ENCODE results near the gene ST14.

ST14 gene

GRCh38 chr11:130213979-130214281 lies 54.3 kb downstream of the ST14 start:
- Histone ChIP-seq H3K4me3 (ENCODE audit: low read depth in 1 of 2, low read length in 2 of 2) (no peak overlapping the region), H3K27ac (ENCODE audit: low read depth, low read length) (no peak overlapping the region), H3K36me3 (ENCODE audit: control insufficient read depth in 1 of 2, insufficient read depth in 2 of 2, low read length in 2 of 2) (peaks cover 15 to 39% of the 10 kb centered on the region in 2 donors), H3K4me1 (ENCODE audit: control insufficient read depth in 1 of 2, insufficient read depth in 2 of 2, low read length in 2 of 2) (peaks cover 3 to 11% of the 10 kb centered on the region in 2 donors), H3K9me3 (ENCODE audit: control insufficient read depth in 1 of 2, low read length in 2 of 2) (no peaks in the 10 kb centered on the region), H3K27me3 (ENCODE audit: control insufficient read depth in 1 of 2, insufficient read depth in 2 of 2, low read length in 2 of 2) (peaks cover 0 to 3% of the 10 kb centered on the region in 2 donors), H3K9ac (ENCODE audit: low read depth in 1 of 2, low read length in 2 of 2) (no peak overlapping the region)

GRCh38 chr11:130214861-130215530 lies 55.4 kb downstream of the ST14 start:
- no peak overlapping the region for H3K9ac ChIP-seq (ENCODE audit: low read depth in 1 of 2, low read length in 2 of 2)
- peaks cover 8 to 29% of the 10 kb centered on the region in 2 donors for H3K36me3 ChIP-seq (ENCODE audit: control insufficient read depth in 1 of 2, insufficient read depth in 2 of 2, low read length in 2 of 2)
- H3K4me1 ChIP-seq (ENCODE audit: control insufficient read depth in 1 of 2, insufficient read depth in 2 of 2, low read length in 2 of 2) = peaks cover 3 to 11% of the 10 kb centered on the region in 2 donors
- no peaks in the 10 kb centered on the region for H3K9me3 ChIP-seq (ENCODE audit: control insufficient read depth in 1 of 2, low read length in 2 of 2)
- no peak overlapping the region for H3K4me3 ChIP-seq (ENCODE audit: low read depth in 1 of 2, low read length in 2 of 2)
- peaks cover 0 to 3% of the 10 kb centered on the region in 2 donors for H3K27me3 ChIP-seq (ENCODE audit: control insufficient read depth in 1 of 2, insufficient read depth in 2 of 2, low read length in 2 of 2)
- H3K27ac ChIP-seq (ENCODE audit: low read depth, low read length) = no peak overlapping the region

- Histone ChIP-seq H3K9ac (ENCODE audit: low read depth in 1 of 2, low read length in 2 of 2) (no peak overlapping the region), H3K27ac (ENCODE audit: low read depth, low read length) (no peak overlapping the region)
Measured at GRCh38 chr11:130215531-130216220, 56.1 kb downstream of the ST14 start.

GRCh38 chr11:130216221-130216550 lies 56.6 kb downstream of the ST14 start:
- H3K27ac ChIP-seq (ENCODE audit: low read depth, low read length) = no peak overlapping the region

More at GRCh38 chr11:130215531-130216220, 56.1 kb downstream of the ST14 start:
- peaks cover 5 to 22% of the 10 kb centered on the region in 2 donors for H3K36me3 ChIP-seq (ENCODE audit: control insufficient read depth in 1 of 2, insufficient read depth in 2 of 2, low read length in 2 of 2)
- H3K4me3 ChIP-seq (ENCODE audit: low read depth in 1 of 2, low read length in 2 of 2) = no peak overlapping the region
- H3K4me1 ChIP-seq (ENCODE audit: control insufficient read depth in 1 of 2, insufficient read depth in 2 of 2, low read length in 2 of 2) = peaks cover 3 to 11% of the 10 kb centered on the region in 2 donors
- no peaks in the 10 kb centered on the region for H3K9me3 ChIP-seq (ENCODE audit: control insufficient read depth in 1 of 2, low read length in 2 of 2)
- H3K27me3 ChIP-seq (ENCODE audit: control insufficient read depth in 1 of 2, insufficient read depth in 2 of 2, low read length in 2 of 2) = peaks cover 0 to 3% of the 10 kb centered on the region in 2 donors

GRCh38 chr11:130216591-130217132 lies 57.1 kb downstream of the ST14 start:
- peaks cover 5 to 16% of the 10 kb centered on the region in 2 donors for H3K36me3 ChIP-seq (ENCODE audit: control insufficient read depth in 1 of 2, insufficient read depth in 2 of 2, low read length in 2 of 2)
- H3K9ac ChIP-seq (ENCODE audit: low read depth in 1 of 2, low read length in 2 of 2) = no peak overlapping the region
- no peak overlapping the region for H3K4me3 ChIP-seq (ENCODE audit: low read depth in 1 of 2, low read length in 2 of 2)
- peaks cover 3 to 11% of the 10 kb centered on the region in 2 donors for H3K4me1 ChIP-seq (ENCODE audit: control insufficient read depth in 1 of 2, insufficient read depth in 2 of 2, low read length in 2 of 2)
- H3K9me3 ChIP-seq (ENCODE audit: control insufficient read depth in 1 of 2, low read length in 2 of 2) = no peaks in the 10 kb centered on the region
- no peak overlapping the region for H3K27ac ChIP-seq (ENCODE audit: low read depth, low read length)
- peaks cover 0 to 3% of the 10 kb centered on the region in 2 donors for H3K27me3 ChIP-seq (ENCODE audit: control insufficient read depth in 1 of 2, insufficient read depth in 2 of 2, low read length in 2 of 2)

More at GRCh38 chr11:130216221-130216550, 56.6 kb downstream of the ST14 start:
- Histone ChIP-seq H3K27me3 (ENCODE audit: control insufficient read depth in 1 of 2, insufficient read depth in 2 of 2, low read length in 2 of 2) (peaks cover 0 to 3% of the 10 kb centered on the region in 2 donors), H3K9me3 (ENCODE audit: control insufficient read depth in 1 of 2, low read length in 2 of 2) (no peaks in the 10 kb centered on the region), H3K4me1 (ENCODE audit: control insufficient read depth in 1 of 2, insufficient read depth in 2 of 2, low read length in 2 of 2) (peaks cover 3 to 11% of the 10 kb centered on the region in 2 donors), H3K4me3 (ENCODE audit: low read depth in 1 of 2, low read length in 2 of 2) (no peak overlapping the region), H3K36me3 (ENCODE audit: control insufficient read depth in 1 of 2, insufficient read depth in 2 of 2, low read length in 2 of 2) (peaks cover 5 to 21% of the 10 kb centered on the region in 2 donors), H3K9ac (ENCODE audit: low read depth in 1 of 2, low read length in 2 of 2) (no peak overlapping the region)

GRCh38 chr11:130217133-130218031 lies 57.8 kb downstream of the ST14 start:
- H3K9me3 ChIP-seq (ENCODE audit: control insufficient read depth in 1 of 2, low read length in 2 of 2) = no peaks in the 10 kb centered on the region
- H3K27ac ChIP-seq (ENCODE audit: low read depth, low read length) = no peak overlapping the region
- H3K9ac ChIP-seq (ENCODE audit: low read depth in 1 of 2, low read length in 2 of 2) = no peak overlapping the region

GRCh38 chr11:130218501-130219070 lies 59.0 kb downstream of the ST14 start:
- Histone ChIP-seq H3K4me3 (ENCODE audit: low read depth in 1 of 2, low read length in 2 of 2) (no peak overlapping the region), H3K36me3 (ENCODE audit: control insufficient read depth in 1 of 2, insufficient read depth in 2 of 2, low read length in 2 of 2) (peaks cover 4 to 11% of the 10 kb centered on the region in 2 donors), H3K27ac (ENCODE audit: low read depth, low read length) (no peak overlapping the region), H3K4me1 (ENCODE audit: control insufficient read depth in 1 of 2, insufficient read depth in 2 of 2, low read length in 2 of 2) (peaks cover 0 to 3% of the 10 kb centered on the region in 2 donors), H3K27me3 (ENCODE audit: control insufficient read depth in 1 of 2, insufficient read depth in 2 of 2, low read length in 2 of 2) (peaks cover 0 to 3% of the 10 kb centered on the region in 2 donors), H3K9ac (ENCODE audit: low read depth in 1 of 2, low read length in 2 of 2) (no peak overlapping the region), H3K9me3 (ENCODE audit: control insufficient read depth in 1 of 2, low read length in 2 of 2) (no peaks in the 10 kb centered on the region)

More at GRCh38 chr11:130217133-130218031, 57.8 kb downstream of the ST14 start:
- Histone ChIP-seq H3K27me3 (ENCODE audit: control insufficient read depth in 1 of 2, insufficient read depth in 2 of 2, low read length in 2 of 2) (peaks cover 0 to 3% of the 10 kb centered on the region in 2 donors), H3K4me1 (ENCODE audit: control insufficient read depth in 1 of 2, insufficient read depth in 2 of 2, low read length in 2 of 2) (peaks cover 3 to 11% of the 10 kb centered on the region in 2 donors), H3K4me3 (ENCODE audit: low read depth in 1 of 2, low read length in 2 of 2) (no peak overlapping the region), H3K36me3 (ENCODE audit: control insufficient read depth in 1 of 2, insufficient read depth in 2 of 2, low read length in 2 of 2) (peaks cover 5 to 14% of the 10 kb centered on the region in 2 donors)

- Histone ChIP-seq H3K4me3 (ENCODE audit: low read depth in 1 of 2, low read length in 2 of 2) (no peak overlapping the region), H3K27me3 (ENCODE audit: control insufficient read depth in 1 of 2, insufficient read depth in 2 of 2, low read length in 2 of 2) (peaks cover 0 to 3% of the 10 kb centered on the region in 2 donors), H3K36me3 (ENCODE audit: control insufficient read depth in 1 of 2, insufficient read depth in 2 of 2, low read length in 2 of 2) (peaks cover 0 to 6% of the 10 kb centered on the region in 2 donors), H3K9ac (ENCODE audit: low read depth in 1 of 2, low read length in 2 of 2) (no peak overlapping the region), H3K4me1 (ENCODE audit: control insufficient read depth in 1 of 2, insufficient read depth in 2 of 2, low read length in 2 of 2) (no peaks in the 10 kb centered on the region), H3K27ac (ENCODE audit: low read depth, low read length) (no peak overlapping the region), H3K9me3 (ENCODE audit: control insufficient read depth in 1 of 2, low read length in 2 of 2) (no peaks in the 10 kb centered on the region)
Measured at GRCh38 chr11:130219148-130219547, 59.6 kb downstream of the ST14 start.

- Histone ChIP-seq H3K27me3 (ENCODE audit: control insufficient read depth in 1 of 2, insufficient read depth in 2 of 2, low read length in 2 of 2) (peaks cover 0 to 2% of the 10 kb centered on the region in 2 donors), H3K4me3 (ENCODE audit: low read depth in 1 of 2, low read length in 2 of 2) (no peak overlapping the region), H3K4me1 (ENCODE audit: control insufficient read depth in 1 of 2, insufficient read depth in 2 of 2, low read length in 2 of 2) (no peaks in the 10 kb centered on the region), H3K9me3 (ENCODE audit: control insufficient read depth in 1 of 2, low read length in 2 of 2) (no peaks in the 10 kb centered on the region), H3K36me3 (ENCODE audit: control insufficient read depth in 1 of 2, insufficient read depth in 2 of 2, low read length in 2 of 2) (no peaks in the 10 kb centered on the region), H3K9ac (ENCODE audit: low read depth in 1 of 2, low read length in 2 of 2) (no peak overlapping the region), H3K27ac (ENCODE audit: low read depth, low read length) (no peak overlapping the region)
Measured at GRCh38 chr11:130220311-130221035, 60.9 kb downstream of the ST14 start.

Data from duodenal mucosa (tissue), 2 donors.